K562 (cell line): Measurements from ENCODE around the gene MCFD2. TPM values are rescaled to one million over a fixed set of nuclear protein-coding genes. Genes with fewer than 3 reads are reported as not detected.

Experiments
- C11orf30 ChIP-seq: fragments of 450-650 bp; IDR thresholded peaks from 2 replicates; pipeline ENCODE4 v1.6.1; 2016; ENCODE audit warnings: low read depth, mild to moderate bottlenecking
- MAZ ChIP-seq, 2 experiments: fragments of 450-650 bp in 1 of 2; sonication (generic) in 1 of 2; formaldehyde crosslinking; IDR thresholded peaks in 1 of 2; conservative IDR thresholded peaks in 1 of 2; 2 replicates each; pipeline versions ENCODE4 v1.4.0 to v1.5.0; 2020; ENCODE audit warnings: mild to moderate bottlenecking in 1 of 2, missing genetic modification reagents in 1 of 2
- NFYB ChIP-seq: IDR thresholded peaks from 2 replicates; pipeline ENCODE4 v1.6.1; 2011; ENCODE audit warnings: mild to moderate bottlenecking, moderate library complexity; ENCODE audit not compliant: insufficient read length; ENCODE audit errors: extremely low read depth
- PHB2 ChIP-seq: fragments of 450-650 bp; IDR thresholded peaks from 2 replicates; pipeline ENCODE4 v1.6.1; 2017; ENCODE audit warnings: low read depth
- TAF7 ChIP-seq: fragments of 450-650 bp; IDR thresholded peaks from 2 replicates; pipeline ENCODE4 v1.6.1; 2016; ENCODE audit warnings: missing genetic modification characterization, missing compliant biosample characterization
- ZKSCAN1 ChIP-seq: fragments of 150-350 bp; IDR thresholded peaks from 2 replicates; pipeline ENCODE4 v1.6.1; 2016; ENCODE audit warnings: low read depth, low read length
- ZNF316 ChIP-seq: fragments of 450-650 bp; IDR thresholded peaks from 2 replicates; pipeline ENCODE4 v1.6.1; 2016
- ZNF507 ChIP-seq: conservative IDR thresholded peaks from 2 replicates; pipeline ENCODE4 v1.6.1; 2017; ENCODE audit warnings: missing genetic modification characterization, missing compliant biosample characterization
- polyA plus RNA-seq, 8 experiments: library from polyadenylated mRNA; depleted of rRNA in 4 of 8; stranded (reverse) in 5 of 8; unstranded in 3 of 8; fragments of >200 nt; fragmentation: Nextera tagmentation in 2 of 8; fragmentation: Illumina TruSeq in 1 of 8; extraction: Ambion mirVana in 2 of 8; extraction: Trizol in 1 of 8; gene quantifications; 2 replicates each; pipeline versions ENCODE4 v1.2.1 to v1.2.3, GENCODE V29; 2011 to 2014; ENCODE audit warnings: inconsistent platforms in 1 of 8, missing spikeins in 1 of 8
- total RNA-seq, 7 experiments: library from RNA; depleted of rRNA in 6 of 7; stranded (reverse); fragments of >200 nt in 6 of 7; fragmentation: Illumina TruSeq in 2 of 7; extraction: Trizol in 2 of 7; gene quantifications; 2 replicates each; pipeline versions ENCODE4 v1.2.1 to v1.2.3, GENCODE V29; 2011 to 2021; ENCODE audit warnings: low replicate concordance in 1 of 7
- TF ChIP-seq, protein P1 (sequence below): sonication (generic); formaldehyde crosslinking; IDR thresholded peaks from 2 replicates; pipeline ENCODE4 v1.8.0; 2022; ENCODE audit warnings: missing genetic modification reagents, mild to moderate bottlenecking, moderate library complexity, borderline replicate concordance
- TF ChIP-seq, protein P2 (sequence below): sonication (generic); formaldehyde crosslinking; IDR thresholded peaks from 2 replicates; pipeline ENCODE4 v1.9.0; 2022; ENCODE audit warnings: mild to moderate bottlenecking, missing genetic modification reagents
- TF ChIP-seq, protein P3 (sequence below), 2 experiments: fragments of 450-650 bp in 1 of 2; IDR thresholded peaks; 2 replicates each; pipeline ENCODE4 v1.6.1; 2011 to 2017; ENCODE audit warnings: low read depth in 2 of 2, antibody characterized with exemption in 1 of 2, borderline replicate concordance in 1 of 2, low read length in 1 of 2, mild to moderate bottlenecking in 1 of 2, mixed read lengths in 1 of 2; ENCODE audit not compliant: control insufficient read depth in 1 of 2
- TF ChIP-seq, protein P4 (sequence below), 2 experiments: fragments of 450-650 bp; IDR thresholded peaks; 2 replicates each; pipeline ENCODE4 v1.6.1; 2016
- TF ChIP-seq, protein P5 (sequence below): fragments of 450-650 bp; formaldehyde crosslinking; IDR thresholded peaks from 2 replicates; pipeline ENCODE4 v1.4.0; 2022; ENCODE audit warnings: mild to moderate bottlenecking, moderate library complexity
- TF ChIP-seq, protein P6 (sequence below), 2 experiments: fragments of 450-650 bp; IDR thresholded peaks; 2 replicates each; pipeline ENCODE4 v1.6.1; 2018; ENCODE audit warnings: mild to moderate bottlenecking in 2 of 2, low read depth in 1 of 2; ENCODE audit not compliant: partially characterized antibody in 2 of 2

The MCFD2 gene
- total and polyA plus RNA-seq, 9 of the 15 experiments (the other 6 are each of a cell fraction or from before 2014, with no cell fraction given): 78.6 to 237 (median 123) TPM

DNA sequence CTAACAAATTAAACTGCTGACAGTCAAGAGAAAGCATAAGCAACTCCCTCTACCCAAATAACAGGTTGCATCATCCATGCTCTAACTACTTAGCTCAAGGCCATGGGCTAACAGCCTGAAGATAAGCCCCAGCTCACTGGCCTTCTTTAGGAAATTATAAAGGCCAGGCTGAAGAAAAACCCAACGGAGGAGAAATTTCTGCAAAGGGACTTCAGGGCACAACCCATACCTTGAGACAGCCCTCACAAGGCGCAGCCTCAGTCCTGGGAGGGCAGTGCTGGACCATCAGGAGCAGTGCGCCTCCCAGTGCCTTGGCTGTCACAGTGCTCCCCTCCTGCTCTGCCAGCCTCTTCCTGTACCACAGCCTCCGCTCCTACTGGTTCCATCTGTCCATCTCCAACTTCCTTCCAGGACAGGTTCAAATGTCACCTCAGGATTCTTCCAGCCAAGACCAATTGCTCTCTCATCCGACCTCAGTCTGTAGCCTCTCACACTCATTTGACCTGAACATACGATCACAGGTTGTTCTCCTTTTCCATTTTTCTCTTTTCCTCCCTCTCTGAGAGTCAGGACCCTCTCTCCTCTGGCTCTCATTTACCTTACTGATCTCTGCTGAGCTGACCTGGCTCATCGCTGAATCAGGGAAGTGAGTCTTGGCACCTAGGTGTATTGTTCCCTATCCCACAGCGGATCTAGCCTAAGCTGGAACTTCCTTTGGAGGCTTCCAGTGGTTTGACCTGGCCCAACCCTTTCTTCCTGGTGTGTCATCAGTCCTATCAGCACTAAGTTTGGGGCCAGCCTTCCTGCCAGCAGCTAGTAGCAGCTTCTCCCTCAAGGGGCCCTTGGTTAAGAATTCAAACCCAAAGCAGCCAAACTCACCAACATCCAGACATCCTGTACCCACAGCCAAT is 1.9 kb downstream of the MCFD2 start (continued):
- TF ChIP-seq NFYB (no peak), TAF7 (tag) (peak; percentile 18; the same call in 1 of the 2 replicates), C11orf30 (peak; percentile 52; the same call in 1 of the 2 replicates), ZNF507 (tag) (no peak), MAZ (CRISPR knock-in tag; conservative IDR thresholded peaks at IDR 0.05 in 1 of 2, IDR thresholded peaks at IDR 0.05 in 1 of 2) (peak in 1 of 2 experiments; percentile 57; a peak in 2 of 4 replicates), PHB2 (no peak), ZNF316 (no peak), ZKSCAN1 (no peak)
- TF ChIP-seq, protein P1, sequence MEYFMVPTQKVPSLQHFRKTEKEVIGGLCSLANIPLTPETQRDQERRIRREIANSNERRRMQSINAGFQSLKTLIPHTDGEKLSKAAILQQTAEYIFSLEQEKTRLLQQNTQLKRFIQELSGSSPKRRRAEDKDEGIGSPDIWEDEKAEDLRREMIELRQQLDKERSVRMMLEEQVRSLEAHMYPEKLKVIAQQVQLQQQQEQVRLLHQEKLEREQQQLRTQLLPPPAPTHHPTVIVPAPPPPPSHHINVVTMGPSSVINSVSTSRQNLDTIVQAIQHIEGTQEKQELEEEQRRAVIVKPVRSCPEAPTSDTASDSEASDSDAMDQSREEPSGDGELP (CRISPR knock-in tag): 0 out of 2 replicates have a peak, but pooled peaks have one; percentile 8
- TF ChIP-seq, protein P2, sequence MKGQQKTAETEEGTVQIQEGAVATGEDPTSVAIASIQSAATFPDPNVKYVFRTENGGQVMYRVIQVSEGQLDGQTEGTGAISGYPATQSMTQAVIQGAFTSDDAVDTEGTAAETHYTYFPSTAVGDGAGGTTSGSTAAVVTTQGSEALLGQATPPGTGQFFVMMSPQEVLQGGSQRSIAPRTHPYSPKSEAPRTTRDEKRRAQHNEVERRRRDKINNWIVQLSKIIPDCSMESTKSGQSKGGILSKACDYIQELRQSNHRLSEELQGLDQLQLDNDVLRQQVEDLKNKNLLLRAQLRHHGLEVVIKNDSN: no peak
- TF ChIP-seq, protein P3, sequence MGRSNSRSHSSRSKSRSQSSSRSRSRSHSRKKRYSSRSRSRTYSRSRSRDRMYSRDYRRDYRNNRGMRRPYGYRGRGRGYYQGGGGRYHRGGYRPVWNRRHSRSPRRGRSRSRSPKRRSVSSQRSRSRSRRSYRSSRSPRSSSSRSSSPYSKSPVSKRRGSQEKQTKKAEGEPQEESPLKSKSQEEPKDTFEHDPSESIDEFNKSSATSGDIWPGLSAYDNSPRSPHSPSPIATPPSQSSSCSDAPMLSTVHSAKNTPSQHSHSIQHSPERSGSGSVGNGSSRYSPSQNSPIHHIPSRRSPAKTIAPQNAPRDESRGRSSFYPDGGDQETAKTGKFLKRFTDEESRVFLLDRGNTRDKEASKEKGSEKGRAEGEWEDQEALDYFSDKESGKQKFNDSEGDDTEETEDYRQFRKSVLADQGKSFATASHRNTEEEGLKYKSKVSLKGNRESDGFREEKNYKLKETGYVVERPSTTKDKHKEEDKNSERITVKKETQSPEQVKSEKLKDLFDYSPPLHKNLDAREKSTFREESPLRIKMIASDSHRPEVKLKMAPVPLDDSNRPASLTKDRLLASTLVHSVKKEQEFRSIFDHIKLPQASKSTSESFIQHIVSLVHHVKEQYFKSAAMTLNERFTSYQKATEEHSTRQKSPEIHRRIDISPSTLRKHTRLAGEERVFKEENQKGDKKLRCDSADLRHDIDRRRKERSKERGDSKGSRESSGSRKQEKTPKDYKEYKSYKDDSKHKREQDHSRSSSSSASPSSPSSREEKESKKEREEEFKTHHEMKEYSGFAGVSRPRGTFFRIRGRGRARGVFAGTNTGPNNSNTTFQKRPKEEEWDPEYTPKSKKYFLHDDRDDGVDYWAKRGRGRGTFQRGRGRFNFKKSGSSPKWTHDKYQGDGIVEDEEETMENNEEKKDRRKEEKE (IDR thresholded peaks at IDR 0.05; ENCODE audit: borderline replicate concordance in 1 of 2, control insufficient read depth in 1 of 2, low read depth in 2 of 2, low read length in 1 of 2): no peak
- TF ChIP-seq, protein P4, sequence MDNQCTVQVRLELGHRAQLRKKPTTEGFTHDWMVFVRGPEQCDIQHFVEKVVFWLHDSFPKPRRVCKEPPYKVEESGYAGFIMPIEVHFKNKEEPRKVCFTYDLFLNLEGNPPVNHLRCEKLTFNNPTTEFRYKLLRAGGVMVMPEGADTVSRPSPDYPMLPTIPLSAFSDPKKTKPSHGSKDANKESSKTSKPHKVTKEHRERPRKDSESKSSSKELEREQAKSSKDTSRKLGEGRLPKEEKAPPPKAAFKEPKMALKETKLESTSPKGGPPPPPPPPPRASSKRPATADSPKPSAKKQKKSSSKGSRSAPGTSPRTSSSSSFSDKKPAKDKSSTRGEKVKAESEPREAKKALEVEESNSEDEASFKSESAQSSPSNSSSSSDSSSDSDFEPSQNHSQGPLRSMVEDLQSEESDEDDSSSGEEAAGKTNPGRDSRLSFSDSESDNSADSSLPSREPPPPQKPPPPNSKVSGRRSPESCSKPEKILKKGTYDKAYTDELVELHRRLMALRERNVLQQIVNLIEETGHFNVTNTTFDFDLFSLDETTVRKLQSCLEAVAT (IDR thresholded peaks at IDR 0.05): peak in 1 of 2 experiments; percentile 66; a peak in 2 of 4 replicates
- TF ChIP-seq, protein P5, sequence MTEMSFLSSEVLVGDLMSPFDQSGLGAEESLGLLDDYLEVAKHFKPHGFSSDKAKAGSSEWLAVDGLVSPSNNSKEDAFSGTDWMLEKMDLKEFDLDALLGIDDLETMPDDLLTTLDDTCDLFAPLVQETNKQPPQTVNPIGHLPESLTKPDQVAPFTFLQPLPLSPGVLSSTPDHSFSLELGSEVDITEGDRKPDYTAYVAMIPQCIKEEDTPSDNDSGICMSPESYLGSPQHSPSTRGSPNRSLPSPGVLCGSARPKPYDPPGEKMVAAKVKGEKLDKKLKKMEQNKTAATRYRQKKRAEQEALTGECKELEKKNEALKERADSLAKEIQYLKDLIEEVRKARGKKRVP (CRISPR knock-in tag): peak; percentile 86
- TF ChIP-seq, protein P6, sequence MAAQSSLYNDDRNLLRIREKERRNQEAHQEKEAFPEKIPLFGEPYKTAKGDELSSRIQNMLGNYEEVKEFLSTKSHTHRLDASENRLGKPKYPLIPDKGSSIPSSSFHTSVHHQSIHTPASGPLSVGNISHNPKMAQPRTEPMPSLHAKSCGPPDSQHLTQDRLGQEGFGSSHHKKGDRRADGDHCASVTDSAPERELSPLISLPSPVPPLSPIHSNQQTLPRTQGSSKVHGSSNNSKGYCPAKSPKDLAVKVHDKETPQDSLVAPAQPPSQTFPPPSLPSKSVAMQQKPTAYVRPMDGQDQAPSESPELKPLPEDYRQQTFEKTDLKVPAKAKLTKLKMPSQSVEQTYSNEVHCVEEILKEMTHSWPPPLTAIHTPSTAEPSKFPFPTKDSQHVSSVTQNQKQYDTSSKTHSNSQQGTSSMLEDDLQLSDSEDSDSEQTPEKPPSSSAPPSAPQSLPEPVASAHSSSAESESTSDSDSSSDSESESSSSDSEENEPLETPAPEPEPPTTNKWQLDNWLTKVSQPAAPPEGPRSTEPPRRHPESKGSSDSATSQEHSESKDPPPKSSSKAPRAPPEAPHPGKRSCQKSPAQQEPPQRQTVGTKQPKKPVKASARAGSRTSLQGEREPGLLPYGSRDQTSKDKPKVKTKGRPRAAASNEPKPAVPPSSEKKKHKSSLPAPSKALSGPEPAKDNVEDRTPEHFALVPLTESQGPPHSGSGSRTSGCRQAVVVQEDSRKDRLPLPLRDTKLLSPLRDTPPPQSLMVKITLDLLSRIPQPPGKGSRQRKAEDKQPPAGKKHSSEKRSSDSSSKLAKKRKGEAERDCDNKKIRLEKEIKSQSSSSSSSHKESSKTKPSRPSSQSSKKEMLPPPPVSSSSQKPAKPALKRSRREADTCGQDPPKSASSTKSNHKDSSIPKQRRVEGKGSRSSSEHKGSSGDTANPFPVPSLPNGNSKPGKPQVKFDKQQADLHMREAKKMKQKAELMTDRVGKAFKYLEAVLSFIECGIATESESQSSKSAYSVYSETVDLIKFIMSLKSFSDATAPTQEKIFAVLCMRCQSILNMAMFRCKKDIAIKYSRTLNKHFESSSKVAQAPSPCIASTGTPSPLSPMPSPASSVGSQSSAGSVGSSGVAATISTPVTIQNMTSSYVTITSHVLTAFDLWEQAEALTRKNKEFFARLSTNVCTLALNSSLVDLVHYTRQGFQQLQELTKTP (IDR thresholded peaks at IDR 0.05; ENCODE audit: low read depth in 1 of 2, partially characterized antibody in 2 of 2): peak in 1 of 2 experiments; percentile 58
